LHCN-M2 (cell line): ENCODE measurements around the gene KIAA0753. TPM values are rescaled to one million over a fixed set of nuclear protein-coding genes. Genes with fewer than 3 reads are reported as not detected.

Source experiments
- DNase-seq: peaks from one replicate; pipeline ENCODE4 v3.0.0-alpha.2; 2012; ENCODE audit warnings: low read depth
- total RNA-seq: library from RNA; depleted of rRNA; stranded (reverse); fragments of >200 nt; gene quantifications from 2 replicates; pipeline ENCODE4 v1.2.3, GENCODE V29; 2014

The KIAA0753 gene
- total RNA-seq, 1 experiment from 2014 or later, result 12.8 TPM

DNA sequence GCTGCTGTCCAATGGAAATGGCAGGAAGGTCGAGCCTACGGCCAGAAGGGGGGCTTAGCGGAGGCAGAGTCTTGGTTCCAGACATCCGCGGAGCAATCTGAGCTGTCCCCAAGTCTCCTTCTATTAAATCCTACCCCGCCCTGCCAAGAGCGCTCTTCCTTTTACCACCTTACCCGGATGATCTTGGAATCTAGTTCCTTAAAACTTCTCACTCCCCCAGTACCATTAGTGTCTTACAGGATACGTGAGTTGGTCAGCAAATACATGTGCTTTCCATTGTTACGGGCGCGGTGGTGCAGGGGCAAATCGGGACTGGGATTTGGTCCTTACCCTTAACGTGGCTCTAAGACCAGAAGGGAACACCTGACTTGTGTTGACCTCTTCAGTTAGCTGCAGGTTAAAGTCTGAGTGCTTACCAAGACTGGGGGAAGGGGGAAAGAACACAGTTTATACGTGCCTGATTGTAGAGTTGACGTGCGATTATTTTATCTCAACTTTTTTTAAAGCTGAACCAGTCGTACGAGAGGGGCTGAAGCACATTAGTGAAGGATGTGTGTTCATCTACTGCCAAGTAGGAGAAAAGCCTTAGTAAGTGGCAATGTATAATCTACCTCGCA, 844 bp upstream of the KIAA0753 start:
- no peak for DNase-seq

- DNase-seq, result peak; percentile 31
These were observed 650 bp downstream of the KIAA0753 start for GRCh38 chr17:6639586-6640535.

DNA sequence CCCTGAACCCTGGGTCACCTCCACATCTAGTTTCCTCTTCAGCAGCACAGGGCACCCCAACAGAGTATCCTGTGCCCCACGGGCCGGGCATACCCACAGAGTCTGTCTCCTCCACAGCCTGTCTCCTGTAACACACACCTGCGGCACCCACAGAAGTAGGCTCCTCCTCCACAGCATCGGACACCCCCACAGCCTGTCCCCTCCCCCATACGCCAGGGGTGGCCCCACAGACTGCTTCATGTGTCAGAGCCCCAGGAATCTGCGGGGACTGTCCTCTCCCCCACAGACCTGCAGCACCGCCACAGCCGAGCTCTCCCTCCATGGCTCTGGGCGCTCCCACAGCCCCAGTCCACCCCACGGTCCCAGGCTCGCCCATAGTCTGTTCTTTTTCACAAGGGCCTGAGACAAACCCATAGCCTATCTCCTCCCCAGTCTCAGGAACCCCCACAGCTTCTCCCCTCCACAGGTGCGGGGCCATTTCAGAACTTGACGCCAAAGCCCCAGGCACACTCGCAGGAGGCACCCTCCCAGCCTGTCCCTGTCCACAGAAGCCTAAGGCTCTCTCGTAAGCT, 1.4 kb downstream of the KIAA0753 start:
- no peak for DNase-seq

GRCh38 chr17:6638046-6638908, 2.2 kb downstream of the KIAA0753 start:
- no peak for DNase-seq

- DNase-seq, result no peak
These were observed 3.1 kb downstream of the KIAA0753 start for GRCh38 chr17:6637458-6637840.

DNA sequence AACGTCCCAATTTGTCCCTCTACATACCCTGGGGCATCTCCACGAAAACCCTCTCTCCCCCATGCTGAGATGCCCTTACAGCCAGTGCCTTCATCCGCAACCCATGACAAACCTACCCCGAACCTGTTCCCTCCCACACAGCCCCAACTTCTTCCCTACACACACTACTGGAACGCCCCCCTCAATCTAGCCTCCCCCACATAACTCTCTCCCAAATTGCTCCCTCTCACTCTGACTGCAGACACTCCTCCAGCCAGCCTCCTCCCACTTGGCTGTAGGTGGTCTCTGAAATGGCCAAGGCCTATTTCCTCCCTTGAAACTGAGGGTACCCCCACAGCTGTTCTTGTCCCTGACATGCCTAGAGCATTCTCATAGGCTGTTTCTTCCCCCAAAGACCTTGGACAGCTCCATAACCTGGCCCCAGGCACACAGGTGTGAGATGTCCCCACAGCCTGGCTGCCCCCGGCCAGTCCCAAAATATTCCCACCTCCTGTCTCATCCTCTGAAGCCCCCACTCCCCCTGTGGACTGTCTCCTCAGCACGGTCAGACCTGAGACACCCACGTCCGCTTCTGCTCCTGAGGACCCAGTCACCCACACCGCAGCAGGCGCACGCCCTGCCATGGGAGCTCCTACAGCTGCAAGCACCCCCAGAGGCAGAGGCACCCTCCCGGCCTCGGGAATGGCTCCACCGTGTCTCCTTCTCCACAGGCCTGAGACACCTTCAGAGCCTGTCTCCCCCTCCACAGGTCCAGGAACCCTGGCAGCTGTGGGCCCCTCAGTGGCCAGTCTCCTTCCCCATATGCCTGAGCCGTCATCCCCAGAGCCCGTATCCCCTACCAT, 3.7 kb downstream of the KIAA0753 start:
- no peak for DNase-seq

DNA sequence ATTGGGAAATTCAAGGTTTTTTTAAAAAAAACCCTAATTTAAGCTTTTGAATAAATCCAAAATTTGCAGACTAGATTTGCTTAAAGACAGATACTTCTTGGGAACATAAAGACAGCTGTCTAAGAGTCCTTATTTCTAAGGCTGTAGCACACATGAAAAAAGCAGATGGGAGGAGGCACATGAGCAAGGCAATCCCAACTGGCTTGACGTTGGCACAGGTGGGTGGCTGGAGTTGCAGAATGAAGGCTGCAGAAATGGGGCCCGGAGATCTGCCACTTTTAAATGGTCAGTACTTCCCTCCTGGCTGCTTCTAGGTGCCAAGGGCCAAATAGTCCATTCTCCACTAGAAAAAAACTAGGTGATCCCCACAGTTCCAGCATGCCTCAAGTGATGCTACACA, 4.4 kb downstream of the KIAA0753 start:
- DNase-seq, result no peak

GRCh38 chr17:6633263-6633662, 7.2 kb downstream of the KIAA0753 start:
- DNase-seq, result no peak

GRCh38 chr17:6632530-6632929, 8.0 kb downstream of the KIAA0753 start:
- no peak for DNase-seq

DNA sequence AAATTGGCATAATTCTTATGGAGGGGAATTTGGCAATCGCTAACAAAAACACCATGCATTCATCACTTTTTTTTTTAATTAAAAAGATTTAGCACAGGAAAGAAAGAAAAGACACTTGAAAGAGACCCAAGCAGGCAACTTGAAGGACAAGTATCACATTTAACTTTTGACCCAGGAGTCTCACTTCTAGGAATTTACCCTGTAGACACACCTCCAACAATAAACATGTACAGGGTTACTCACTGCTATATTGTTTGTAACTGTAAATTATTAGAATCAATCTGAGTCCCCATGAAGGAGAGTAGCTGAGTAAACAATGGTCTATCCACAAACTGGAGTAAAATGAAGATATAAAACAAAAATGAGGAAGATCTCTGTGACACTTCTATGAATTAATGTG, 10.1 kb downstream of the KIAA0753 start:
- DNase-seq, result no peak

GRCh38 chr17:6627019-6627418, 13.5 kb downstream of the KIAA0753 start:
- no peak for DNase-seq

GRCh38 chr17:6626616-6627015, 13.9 kb downstream of the KIAA0753 start:
- no peak for DNase-seq

- no peak for DNase-seq
These were observed 16.6 kb downstream of the KIAA0753 start for GRCh38 chr17:6623941-6624340.

DNA sequence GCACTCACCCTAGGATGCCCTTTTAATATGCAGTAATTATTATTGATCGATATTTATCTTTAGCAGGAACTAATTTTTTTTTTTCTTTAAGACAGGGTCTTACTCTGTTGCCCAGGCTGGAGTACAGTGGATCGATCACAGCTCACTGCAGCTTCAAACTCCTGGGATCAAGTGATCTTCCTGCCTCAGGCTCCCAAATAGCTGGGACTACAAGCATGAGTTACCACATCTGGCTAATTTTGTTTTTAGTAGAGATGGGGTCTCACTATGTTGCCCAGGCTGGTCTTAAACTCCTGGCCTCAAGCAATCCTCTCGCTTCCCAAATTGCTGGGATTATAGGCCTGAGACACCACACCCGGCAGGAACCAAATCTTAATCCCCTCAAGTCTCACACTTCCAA, 29.3 kb downstream of the KIAA0753 start:
- DNase-seq, result no peak

DNA sequence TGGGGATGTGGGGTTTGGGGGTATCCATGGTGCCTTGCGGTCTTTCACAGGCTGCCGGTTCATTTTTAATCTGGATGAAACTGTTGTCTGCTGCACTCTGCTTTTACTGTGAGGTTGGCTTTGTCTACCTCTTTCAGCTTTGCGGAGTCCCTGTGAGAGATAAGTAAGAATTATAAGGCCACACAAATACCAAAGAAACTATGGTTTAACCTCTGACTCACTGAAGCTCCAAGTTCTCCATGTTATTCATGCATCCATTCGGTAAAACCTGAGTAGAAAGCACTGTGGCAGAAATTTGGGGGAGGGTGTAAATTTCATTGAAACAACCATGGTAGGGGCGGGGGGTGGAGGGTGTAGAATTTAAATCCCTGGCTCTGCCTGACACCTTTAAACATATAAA, 30.5 kb downstream of the KIAA0753 start:
- no peak for DNase-seq

GRCh38 chr17:6608321-6608720, 32.2 kb downstream of the KIAA0753 start:
- no peak for DNase-seq

DNA sequence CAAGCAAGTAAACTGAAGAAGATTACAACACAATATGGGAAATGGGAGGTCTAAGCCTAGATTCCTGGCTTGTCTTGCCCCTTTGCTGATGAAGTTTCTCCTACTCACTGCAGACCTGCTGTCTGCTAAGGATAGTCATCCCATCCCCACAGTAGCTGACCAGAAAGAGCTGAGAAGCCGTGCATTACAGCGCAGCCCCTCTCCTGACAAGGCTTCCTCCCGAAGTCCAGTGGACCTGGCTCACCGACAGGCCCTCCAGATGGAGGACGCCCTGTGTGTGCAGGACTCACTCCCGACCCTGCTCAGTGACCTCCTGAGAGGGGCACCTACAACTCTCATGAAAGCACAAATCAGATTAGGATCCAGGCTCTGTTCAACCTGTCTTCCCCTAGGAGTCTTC, 35.4 kb downstream of the KIAA0753 start:
- no peak for DNase-seq

DNA sequence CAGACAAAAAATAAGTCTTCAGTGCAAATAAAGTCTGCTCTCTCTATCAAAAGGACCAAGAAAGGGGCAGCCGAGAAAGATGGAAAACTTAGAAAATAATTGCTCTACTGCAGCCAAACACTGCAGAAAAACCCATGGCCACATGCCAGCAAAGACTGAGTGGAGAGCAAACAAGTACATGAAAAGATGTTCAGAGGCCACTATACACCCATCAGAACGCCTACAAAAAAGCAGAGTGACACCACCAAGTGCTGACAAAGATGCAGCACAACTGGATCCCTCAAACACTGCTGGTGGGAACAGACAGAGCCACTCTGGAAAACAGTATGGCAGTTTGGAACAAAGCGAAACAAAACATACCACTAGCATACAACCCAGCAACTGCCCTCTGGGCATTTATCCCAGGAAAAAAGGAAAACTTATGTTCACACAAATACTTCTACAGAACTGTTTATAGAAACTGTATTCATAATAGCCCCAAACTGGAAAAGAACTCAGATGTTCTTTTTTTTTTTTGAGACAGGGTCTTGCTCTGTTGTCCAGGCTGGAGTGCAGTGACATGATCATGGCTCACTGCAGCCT, 36.7 kb downstream of the KIAA0753 start:
- peak; percentile 11 for DNase-seq

GRCh38 chr17:6602141-6602540, 38.4 kb downstream of the KIAA0753 start:
- DNase-seq, result no peak

DNA sequence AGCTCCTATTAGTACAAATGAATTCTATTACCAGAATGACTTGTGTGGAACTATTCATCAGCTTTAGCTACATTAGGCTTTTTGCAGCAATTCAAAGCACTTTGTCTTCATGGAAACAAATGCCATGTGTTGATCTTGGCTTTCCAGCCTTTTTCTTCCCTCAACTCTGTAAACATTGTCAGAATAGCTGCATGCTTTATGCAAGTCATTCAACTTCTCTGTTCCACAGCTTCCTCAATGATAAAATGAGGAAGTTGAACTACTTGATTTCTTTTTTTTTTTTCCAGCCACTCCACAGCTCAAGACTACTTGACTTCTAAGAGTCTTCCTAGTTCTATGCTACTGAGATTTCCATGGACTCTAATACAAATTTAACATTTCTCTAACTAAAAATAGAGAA, 41.1 kb downstream of the KIAA0753 start:
- DNase-seq, result no peak
